NCI-H510A treated with DMSO at 0.1 percent for 48 hours (cell line): ENCODE results near the gene INCENP.

Experiments used
- DNase-seq: peaks from one replicate; lab custom pipeline; 2025; lab: John Stamatoyannopoulos, UW

The INCENP gene

GRCh38 chr11:62124186-62125113 lies 639 bp downstream of the INCENP start:
- DNase-seq: peak; percentile 41

GRCh38 chr11:62125316-62125715 lies 1.5 kb downstream of the INCENP start:
- DNase-seq: no peak

DNA sequence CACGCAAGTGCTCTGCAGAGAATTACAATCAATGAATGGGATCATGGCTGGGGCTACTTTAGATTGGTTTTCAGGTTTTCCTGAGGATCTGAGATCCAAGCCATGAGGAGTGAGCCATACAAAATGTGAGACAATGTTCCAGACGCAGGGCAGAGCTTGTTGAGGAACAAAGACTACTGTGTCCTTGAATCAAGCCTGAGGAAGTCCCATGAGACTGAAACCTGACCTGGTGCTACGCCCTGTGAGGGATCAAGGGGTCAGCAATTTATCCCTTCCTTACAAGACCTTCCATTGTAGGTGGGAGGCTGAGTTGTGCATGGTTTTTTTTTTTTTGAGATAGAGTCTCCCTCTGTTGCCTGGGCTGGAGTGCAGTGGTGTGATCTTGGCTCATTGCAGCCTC lies 2.1 kb downstream of the INCENP start:
- no peak for DNase-seq

GRCh38 chr11:62127426-62127825 lies 3.6 kb downstream of the INCENP start:
- no peak for DNase-seq

DNA sequence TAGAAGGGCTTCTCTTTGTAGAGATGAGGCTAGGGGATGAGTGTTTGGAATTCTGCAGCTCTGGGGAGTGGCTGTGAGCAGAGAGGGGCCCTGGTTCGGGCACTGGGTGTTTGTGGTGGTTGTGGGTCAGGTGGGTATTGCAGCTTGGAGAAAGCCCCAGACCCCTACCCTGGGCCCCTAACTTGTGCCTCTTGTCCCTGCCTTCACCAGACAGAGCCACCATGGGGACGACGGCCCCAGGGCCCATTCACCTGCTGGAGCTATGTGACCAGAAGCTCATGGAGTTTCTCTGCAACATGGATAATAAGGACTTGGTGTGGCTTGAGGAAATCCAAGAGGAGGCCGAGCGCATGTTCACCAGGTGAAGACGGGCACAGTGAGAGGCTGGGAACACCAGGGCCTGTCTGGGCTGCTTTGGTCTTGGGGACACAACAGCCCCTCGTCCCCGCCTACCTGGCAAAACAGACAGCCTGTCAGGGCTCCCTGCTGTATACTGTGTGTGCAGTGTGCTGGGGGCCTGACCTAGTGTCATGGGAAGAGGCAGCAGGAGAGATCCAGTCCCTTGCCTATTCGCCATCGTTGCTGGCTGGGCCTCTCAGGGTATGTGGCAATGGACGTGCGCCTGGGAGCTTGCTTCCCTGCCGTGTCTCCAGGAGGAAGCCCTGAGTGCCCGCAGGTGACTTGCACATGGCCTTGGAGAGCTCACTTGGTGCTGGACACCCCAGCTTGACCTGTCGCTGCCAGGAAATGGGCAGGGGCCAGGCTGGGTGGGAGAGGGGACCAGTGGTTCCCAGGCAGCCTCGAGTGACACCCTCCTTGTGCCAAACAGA lies 4.3 kb downstream of the INCENP start:
- no peak for DNase-seq

- DNase-seq: no peak
Observed at GRCh38 chr11:62128835-62129234, 5.0 kb downstream of the INCENP start.

DNA sequence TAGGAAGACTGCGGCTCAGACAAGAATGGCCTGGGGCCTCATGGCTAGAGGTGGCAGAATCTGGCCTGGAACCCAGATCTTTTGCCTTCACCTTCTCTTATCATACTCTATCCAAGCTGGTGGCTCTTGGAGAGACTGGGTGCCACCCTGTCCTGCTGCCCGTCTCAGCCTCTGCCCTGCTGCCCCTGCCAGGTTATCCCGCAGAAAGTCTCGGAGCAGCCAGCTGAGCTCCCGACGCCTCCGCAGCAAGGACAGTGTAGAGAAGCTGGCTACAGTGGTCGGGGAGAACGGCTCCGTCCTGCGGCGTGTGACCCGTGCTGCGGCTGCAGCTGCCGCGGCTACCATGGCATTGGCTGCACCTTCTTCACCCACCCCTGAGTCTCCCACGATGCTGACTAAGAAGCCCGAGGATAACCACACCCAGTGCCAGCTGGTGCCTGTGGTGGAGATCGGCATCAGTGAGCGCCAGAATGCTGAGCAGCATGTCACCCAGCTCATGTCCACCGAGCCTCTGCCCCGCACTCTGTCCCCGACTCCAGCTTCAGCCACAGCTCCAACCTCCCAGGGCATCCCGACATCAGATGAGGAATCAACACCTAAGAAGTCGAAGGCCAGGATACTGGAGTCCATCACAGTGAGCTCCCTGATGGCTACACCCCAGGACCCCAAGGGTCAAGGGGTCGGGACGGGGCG lies 5.9 kb downstream of the INCENP start:
- no peak for DNase-seq

DNA sequence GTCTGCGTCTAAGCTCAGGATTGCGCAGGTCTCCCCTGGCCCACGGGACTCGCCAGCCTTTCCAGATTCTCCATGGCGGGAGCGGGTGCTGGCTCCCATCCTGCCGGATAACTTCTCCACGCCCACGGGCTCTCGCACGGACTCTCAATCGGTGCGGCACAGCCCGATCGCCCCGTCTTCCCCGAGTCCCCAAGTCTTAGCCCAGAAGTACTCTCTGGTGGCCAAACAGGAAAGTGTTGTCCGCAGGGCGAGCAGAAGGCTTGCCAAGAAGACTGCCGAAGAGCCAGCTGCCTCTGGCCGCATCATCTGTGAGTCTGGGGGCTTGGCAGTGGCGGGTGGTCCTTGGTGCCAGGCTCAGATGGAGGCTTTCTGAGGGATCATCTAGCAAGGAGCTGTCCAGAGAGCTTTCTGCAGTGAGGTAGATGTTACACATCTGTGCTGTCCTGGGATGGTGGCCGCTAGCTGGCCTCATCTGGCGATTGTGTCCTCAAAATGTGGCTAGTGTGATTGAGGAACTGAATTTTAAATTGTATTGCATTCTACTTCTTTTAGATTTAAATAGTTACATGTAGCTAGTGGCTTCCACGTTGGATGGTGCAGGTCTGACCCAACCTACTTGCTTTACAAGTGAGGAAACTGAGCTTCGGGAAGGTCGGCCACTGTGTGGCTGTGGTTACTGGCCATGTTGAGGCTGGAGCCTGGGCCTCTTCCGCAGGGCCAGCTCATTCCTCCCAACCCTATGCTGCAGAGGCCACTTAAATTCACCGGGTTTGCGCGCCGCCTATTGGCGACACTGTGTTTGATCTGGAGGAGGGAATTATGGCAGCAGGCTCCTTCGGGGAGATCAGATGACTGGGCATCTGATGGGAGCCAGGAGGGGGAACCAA lies 6.7 kb downstream of the INCENP start:
- DNase-seq: no peak

GRCh38 chr11:62131170-62131464 lies 7.3 kb downstream of the INCENP start:
- DNase-seq: no peak

DNA sequence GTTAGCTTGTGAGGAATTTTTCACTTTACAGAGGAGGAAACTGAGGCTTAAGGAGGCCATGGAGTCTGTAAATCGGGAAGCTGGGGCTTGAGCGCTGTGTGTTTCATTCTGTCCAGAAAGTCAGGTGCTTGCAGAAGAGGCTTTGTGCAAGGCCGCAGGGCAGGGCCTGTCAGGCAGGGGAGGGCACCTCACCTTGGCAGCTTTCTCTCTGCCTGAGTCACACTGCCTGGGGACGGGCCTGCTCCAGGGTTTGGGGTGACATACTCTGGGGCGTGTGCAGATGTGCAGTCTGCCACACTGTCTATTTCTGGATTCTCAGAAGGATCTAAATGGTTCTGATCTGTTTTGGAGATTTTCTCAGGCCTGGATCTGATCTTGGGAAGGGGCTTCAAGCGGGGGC lies 8.4 kb downstream of the INCENP start:
- DNase-seq: no peak

- DNase-seq: no peak
Observed at GRCh38 chr11:62132689-62133293, 9.0 kb downstream of the INCENP start.

DNA sequence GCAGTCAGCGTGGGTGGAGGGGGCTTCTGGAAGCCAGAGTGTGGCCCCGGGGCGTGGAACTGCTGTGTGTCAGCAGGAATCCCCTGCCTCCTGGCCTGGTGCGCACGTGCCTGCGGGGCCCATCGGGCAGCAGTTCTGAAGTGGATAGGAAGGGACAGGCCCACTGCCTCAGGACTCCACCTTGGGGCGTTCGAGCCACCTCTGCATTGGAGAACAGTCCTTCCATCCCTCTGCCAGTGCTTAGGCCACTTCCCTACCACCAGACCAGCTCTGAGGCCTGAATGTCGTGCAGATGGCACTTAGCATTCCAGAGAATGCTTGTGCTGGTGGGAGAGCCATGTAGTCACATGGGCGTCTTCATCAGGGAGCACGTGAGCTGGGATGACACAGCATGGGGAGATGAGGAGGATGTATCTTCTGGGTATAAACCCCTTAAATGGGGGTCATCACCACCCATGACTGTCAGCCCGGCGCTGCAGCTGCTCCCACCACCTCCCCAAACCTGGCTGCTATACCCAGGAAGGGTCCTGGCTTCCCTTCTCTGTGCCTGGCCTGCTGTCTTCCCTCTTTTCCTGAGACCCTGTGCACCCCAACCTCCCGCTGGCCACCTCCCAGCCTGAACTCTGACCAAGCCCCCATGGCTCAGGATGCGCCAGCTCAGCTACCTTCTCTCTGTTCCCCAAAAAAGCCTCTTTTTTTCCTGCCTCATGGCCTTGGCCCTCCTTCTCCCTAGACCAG lies 9.7 kb downstream of the INCENP start:
- DNase-seq: no peak

DNA sequence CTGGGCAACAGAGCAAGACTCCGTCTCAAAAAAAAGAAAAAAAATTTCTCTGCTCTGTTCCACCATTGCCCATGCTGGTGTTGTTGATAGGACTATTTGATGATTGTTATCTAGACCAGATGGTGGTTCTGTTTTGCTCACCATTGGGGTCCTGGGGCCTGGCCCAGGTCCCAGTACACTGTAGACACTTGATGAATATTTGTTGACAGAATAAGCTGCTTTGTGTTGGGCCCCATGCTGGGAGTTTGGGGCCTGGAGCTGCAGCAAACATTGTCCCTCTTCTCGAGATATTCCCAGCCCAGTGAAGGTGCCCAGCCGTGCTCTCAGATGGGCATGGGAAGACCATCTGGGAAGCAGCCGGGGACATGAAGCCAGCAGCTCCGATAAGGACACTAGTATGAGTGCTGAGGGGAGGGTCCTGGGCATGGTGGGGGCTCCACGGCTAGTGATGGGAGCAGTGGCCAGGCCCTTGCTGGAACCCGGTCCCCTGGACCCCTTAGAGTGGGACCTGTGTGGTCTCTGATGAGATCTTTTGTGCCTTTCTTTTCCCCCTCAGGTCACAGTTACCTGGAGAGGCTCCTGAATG lies 13.6 kb downstream of the INCENP start:
- DNase-seq: no peak

- DNase-seq: no peak
Observed at GRCh38 chr11:62137881-62138629, 14.2 kb downstream of the INCENP start.

GRCh38 chr11:62138630-62139425 lies 15.0 kb downstream of the INCENP start:
- DNase-seq: no peak

DNA sequence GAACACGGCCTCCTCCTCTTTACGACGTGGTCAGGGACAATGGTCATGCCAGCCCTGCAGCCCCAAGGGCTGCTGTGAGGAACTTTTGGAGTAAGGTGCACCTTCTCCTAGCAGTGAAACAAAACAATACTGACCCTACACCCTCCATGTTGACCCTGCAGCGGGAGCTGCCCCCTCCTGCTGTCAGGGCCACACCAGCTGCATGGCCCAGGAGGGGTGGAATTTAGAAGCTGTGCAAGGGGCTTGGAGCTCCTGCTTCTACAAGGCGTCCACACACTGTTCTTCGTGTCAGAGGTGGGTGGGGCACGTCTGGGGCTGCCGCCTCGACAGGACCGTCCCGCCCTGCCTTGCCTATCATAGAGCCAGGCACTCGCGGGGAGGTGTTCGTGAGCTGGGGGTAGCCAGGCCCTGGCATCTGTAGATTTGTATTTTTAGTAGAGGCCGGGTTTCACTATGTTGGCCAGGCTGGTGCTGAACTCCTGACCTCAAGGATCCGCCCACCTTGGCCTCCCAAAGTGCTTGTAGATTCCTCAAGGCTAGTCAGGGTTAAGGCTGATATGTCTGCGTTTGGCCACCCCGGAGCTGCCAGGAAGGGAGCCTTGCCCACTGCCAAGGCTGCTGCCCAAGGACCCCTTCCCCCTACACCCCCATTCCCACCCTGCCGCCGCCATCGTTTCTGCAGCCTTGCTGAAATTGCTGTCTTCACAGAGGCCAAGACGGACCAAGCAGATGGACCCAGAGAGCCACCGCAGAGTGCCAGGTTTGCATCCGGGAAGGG lies 15.9 kb downstream of the INCENP start:
- no peak for DNase-seq

- no peak for DNase-seq
Observed at GRCh38 chr11:62140304-62141110, 16.7 kb downstream of the INCENP start.
